Parathyroid adenoma (tissue), 2 donors: ENCODE measurements around the gene GFER.

Experiments used
- H2AFZ ChIP-seq: fragments of 300-600 bp; sonication (generic); one replicate; pipeline ENCODE4 v1.7.0; 2017; ENCODE audit warnings: antibody characterized with exemption, mild to moderate bottlenecking
- H3K27ac ChIP-seq: fragments of 300-600 bp; sonication (generic); one replicate; pipeline ENCODE4 v1.7.0; 2017
- H3K27me3 ChIP-seq: fragments of 300-600 bp; sonication (generic); one replicate; pipeline ENCODE4 v1.7.0; 2017; ENCODE audit warnings: low read length; ENCODE audit not compliant: control insufficient read depth, insufficient read depth
- H3K36me3 ChIP-seq: fragments of 300-600 bp; sonication (generic); one replicate; pipeline ENCODE4 v1.7.0; 2017; ENCODE audit warnings: low read length; ENCODE audit not compliant: control insufficient read depth, insufficient read depth
- H3K4me1 ChIP-seq: fragments of 300-600 bp; sonication (generic); one replicate; pipeline ENCODE4 v1.7.0; 2017; ENCODE audit warnings: control low read depth
- H3K4me2 ChIP-seq: fragments of 300-600 bp; sonication (generic); one replicate; pipeline ENCODE4 v1.7.0; 2017; ENCODE audit warnings: low read length
- H3K4me3 ChIP-seq: fragments of 300-600 bp; sonication (generic); one replicate; pipeline ENCODE4 v1.7.0; 2017; ENCODE audit warnings: low read depth, low read length
- H3K79me2 ChIP-seq: fragments of 300-600 bp; sonication (generic); one replicate; pipeline ENCODE4 v1.7.0; 2017; ENCODE audit warnings: control low read depth
- H3K9ac ChIP-seq: fragments of 300-600 bp; sonication (generic); one replicate; pipeline ENCODE4 v1.7.0; 2017; ENCODE audit warnings: mild to moderate bottlenecking
- H3K9me3 ChIP-seq: fragments of 300-600 bp; sonication (generic); one replicate; pipeline ENCODE4 v1.7.0; 2017; ENCODE audit warnings: low read length; ENCODE audit not compliant: control insufficient read depth
- TF ChIP-seq, protein P1 (sequence below): fragments of 300-600 bp; sonication (generic); IDR thresholded peaks from one replicate; pipeline ENCODE4 v1.7.0; 2017; ENCODE audit warnings: antibody characterized with exemption, mild to moderate bottlenecking
- donor health status: primary hyperparathyroidism.

GFER gene

DNA sequence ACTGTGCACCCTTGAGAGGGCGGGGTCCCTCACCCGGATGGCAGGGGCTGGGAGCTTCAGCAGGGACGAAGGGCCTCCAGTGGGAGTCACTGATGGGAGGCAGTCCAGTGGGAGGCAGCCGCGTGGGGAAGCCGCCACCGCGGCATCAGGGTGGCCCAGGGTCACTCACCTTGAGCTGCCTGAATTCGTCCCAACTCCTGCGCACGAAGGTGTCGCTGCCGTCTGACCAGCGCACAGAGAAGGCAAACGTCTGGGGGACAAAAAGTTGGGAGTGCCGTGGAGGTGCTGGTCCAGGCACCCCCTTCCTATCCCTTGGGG, 3.3 kb upstream of the GFER start:
- TF ChIP-seq, protein P1, sequence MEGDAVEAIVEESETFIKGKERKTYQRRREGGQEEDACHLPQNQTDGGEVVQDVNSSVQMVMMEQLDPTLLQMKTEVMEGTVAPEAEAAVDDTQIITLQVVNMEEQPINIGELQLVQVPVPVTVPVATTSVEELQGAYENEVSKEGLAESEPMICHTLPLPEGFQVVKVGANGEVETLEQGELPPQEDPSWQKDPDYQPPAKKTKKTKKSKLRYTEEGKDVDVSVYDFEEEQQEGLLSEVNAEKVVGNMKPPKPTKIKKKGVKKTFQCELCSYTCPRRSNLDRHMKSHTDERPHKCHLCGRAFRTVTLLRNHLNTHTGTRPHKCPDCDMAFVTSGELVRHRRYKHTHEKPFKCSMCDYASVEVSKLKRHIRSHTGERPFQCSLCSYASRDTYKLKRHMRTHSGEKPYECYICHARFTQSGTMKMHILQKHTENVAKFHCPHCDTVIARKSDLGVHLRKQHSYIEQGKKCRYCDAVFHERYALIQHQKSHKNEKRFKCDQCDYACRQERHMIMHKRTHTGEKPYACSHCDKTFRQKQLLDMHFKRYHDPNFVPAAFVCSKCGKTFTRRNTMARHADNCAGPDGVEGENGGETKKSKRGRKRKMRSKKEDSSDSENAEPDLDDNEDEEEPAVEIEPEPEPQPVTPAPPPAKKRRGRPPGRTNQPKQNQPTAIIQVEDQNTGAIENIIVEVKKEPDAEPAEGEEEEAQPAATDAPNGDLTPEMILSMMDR = no peak
- no peaks in the 10 kb centered on the region for H3K79me2 ChIP-seq
- no peak overlapping the region for H2AFZ ChIP-seq
- no peaks in the 10 kb centered on the region for H3K9me3 ChIP-seq
- H3K27me3 ChIP-seq = no peaks in the 10 kb centered on the region
- H3K27ac ChIP-seq = no peak overlapping the region
- H3K36me3 ChIP-seq = no peaks in the 10 kb centered on the region
- H3K4me3 ChIP-seq = no peak overlapping the region
- no peak overlapping the region for H3K4me2 ChIP-seq
- peaks cover 5% of the 10 kb centered on the region for H3K4me1 ChIP-seq
- H3K9ac ChIP-seq = no peak overlapping the region

DNA sequence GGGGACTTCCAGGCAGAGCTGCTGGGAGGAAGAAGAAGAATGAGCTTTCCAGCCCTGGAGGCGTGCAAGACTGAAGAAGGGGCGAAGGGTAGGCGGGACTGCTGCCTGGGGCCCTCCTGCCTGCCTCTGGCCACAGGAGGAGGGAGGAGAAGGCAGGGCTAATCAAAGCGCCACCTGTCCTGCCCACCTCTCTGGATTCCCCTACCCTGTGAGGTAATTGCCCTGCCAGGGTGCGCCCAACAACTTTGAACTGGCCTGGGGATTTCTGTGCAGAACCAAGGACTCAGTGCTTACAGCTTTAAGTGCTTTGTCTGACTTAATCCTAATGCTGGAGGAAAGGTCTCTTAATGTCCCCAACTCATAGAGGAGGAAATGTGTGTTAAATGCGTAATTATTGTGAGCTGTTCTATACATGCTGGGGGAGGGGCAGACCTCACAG, 2.6 kb upstream of the GFER start, which contains the start of gene NOXO1:
NOXO1 (minus strand) TSS at position 72 of the 439 bp plus-strand sequence. CDS start 290 bp downstream, outside the sequence.
- TF ChIP-seq, protein P1 = no peak
- Histone ChIP-seq H3K9ac (no peak within 1 kb of the TSS), H3K4me3 (no peak within 1 kb of the TSS), H2AFZ (no peak within 1 kb of the TSS), H3K9me3 (no peaks in the 10 kb centered on the region), H3K4me1 (peaks cover 5% of the 10 kb centered on the region), H3K4me2 (no peak within 1 kb of the TSS), H3K36me3 (no peaks in the 10 kb centered on the region), H3K27me3 (no peaks in the 10 kb centered on the region), H3K79me2 (no peaks in the 10 kb centered on the region), H3K27ac (no peak within 1 kb of the TSS)

DNA sequence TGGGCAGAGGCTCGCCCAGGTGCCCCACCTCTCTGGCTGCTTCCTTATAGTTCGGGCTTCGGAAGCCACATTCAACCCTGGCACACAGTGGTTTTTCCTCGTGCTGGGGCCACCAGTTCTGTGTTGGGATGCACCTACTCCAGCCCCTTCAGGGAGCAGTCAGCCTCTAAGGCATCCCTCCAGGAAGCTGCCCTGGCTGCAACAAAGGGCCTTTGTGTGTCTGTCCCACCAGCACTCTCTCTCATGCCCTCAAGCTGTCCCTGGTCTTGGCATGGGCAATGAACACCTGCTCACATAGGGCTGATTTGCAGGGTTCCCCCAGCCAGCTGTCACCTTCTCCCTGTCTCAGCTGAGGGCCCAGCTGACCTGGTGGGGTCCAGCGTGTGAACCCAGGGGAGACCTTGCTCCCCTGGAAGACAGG, 2.0 kb upstream of the GFER start:
- H3K27ac ChIP-seq = no peak overlapping the region
- TF ChIP-seq, protein P1 = no peak
- H3K9me3 ChIP-seq = no peaks in the 10 kb centered on the region
- H3K9ac ChIP-seq = no peak overlapping the region
- H3K36me3 ChIP-seq = no peaks in the 10 kb centered on the region
- peaks cover 5% of the 10 kb centered on the region for H3K4me1 ChIP-seq
- no peak overlapping the region for H3K4me2 ChIP-seq
- H3K79me2 ChIP-seq = no peaks in the 10 kb centered on the region
- H3K4me3 ChIP-seq = no peak overlapping the region
- H2AFZ ChIP-seq = no peak overlapping the region
- no peaks in the 10 kb centered on the region for H3K27me3 ChIP-seq

DNA sequence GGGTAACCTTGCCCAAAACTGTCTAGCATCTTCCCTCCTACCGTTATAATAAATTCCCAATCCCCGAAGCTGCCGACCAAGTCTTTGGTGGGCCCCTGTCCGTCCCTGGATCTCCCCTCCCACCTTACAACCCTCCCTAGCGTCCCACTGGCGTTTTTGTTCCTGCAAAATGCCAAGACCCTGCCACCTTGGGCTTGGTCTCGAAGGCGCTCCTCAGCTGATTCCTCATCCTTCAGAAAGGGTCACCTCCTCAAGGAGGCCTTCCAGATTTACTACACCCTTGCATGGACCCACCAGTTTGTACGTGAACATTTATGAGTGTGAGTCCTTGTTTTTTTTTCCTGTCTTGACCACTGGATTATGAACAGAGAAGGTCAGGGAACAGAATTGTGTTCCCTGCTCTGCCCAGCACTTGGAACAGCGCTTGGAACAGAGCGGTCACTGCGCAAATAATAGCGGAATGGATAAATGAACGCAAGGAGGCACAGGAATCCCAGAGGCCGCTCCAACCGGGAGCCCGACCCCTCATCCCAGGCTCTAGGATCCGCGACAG, 926 bp upstream of the GFER start:
- H2AFZ ChIP-seq = peak overlapping the region; percentile 63
- TF ChIP-seq, protein P1 = no peak
- no peaks in the 10 kb centered on the region for H3K79me2 ChIP-seq
- no peaks in the 10 kb centered on the region for H3K27me3 ChIP-seq
- no peak overlapping the region for H3K9ac ChIP-seq
- peak overlapping the region; percentile 71 for H3K4me3 ChIP-seq
- peak overlapping the region; percentile 98 for H3K4me2 ChIP-seq
- no peaks in the 10 kb centered on the region for H3K9me3 ChIP-seq
- no peaks in the 10 kb centered on the region for H3K36me3 ChIP-seq
- H3K27ac ChIP-seq = peak overlapping the region; percentile 25
- peaks cover 5% of the 10 kb centered on the region for H3K4me1 ChIP-seq
